IPS-18a (cell line): ENCODE measurements around the gene DDT.
"Not testable (repeated sequence)": the region's sequence is repeated elsewhere in the genome, so short reads cannot be mapped to it uniquely, and the experiment has no call there.

ENCODE experiments used
- H3K27ac ChIP-seq: one replicate; pipeline ENCODE4 v1.5.1; 2013; ENCODE audit warnings: low read length
- H3K27me3 ChIP-seq: one replicate; pipeline ENCODE4 v1.6.1; 2013; ENCODE audit warnings: mild to moderate bottlenecking, low read length; ENCODE audit not compliant: control insufficient read depth, insufficient read depth
- H3K36me3 ChIP-seq: one replicate; pipeline ENCODE4 v1.6.1; 2013; ENCODE audit warnings: low read depth, low read length; ENCODE audit not compliant: control insufficient read depth
- H3K4me1 ChIP-seq: one replicate; pipeline ENCODE4 v1.6.1; 2013; ENCODE audit warnings: low read depth, low read length; ENCODE audit not compliant: control insufficient read depth
- H3K4me3 ChIP-seq: one replicate; pipeline ENCODE4 v1.5.1; 2013; ENCODE audit warnings: low read length
- H3K9ac ChIP-seq: one replicate; pipeline ENCODE4 v1.6.1; 2013; ENCODE audit warnings: mild to moderate bottlenecking, low read length, moderate library complexity
- H3K9me3 ChIP-seq: one replicate; pipeline ENCODE4 v1.6.1; 2013; ENCODE audit warnings: low read depth, low read length; ENCODE audit not compliant: control insufficient read depth

Gene DDT

DNA sequence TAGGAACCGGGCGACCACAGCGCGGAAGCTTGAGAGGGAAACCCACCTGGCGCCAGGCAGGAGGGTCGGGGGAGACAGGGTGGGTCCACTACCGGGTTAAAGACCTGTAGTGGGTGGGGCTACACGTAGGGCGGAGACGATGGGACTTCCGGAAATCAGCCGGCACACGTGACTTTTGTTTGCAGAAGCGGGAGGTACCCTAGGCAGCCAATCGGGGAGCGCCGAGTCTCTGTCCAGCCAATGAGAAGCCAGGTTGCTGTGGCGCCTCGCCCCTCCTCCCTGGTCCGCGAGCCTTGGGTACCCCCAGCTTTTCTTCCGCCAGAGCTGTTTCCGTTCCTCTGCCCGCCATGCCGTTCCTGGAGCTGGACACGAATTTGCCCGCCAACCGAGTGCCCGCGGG, 7.7 kb downstream of the DDT start, which contains the start of gene DDTL:
Gene DDTL (plus strand): TSS at position 321 of the 400 bp plus-strand sequence. CDS start 27 bp downstream, at position 348.
- H3K36me3 ChIP-seq = peaks cover 20% of the 10 kb centered on the region
- not testable (repeated sequence) for H3K9me3 ChIP-seq, H3K4me1 ChIP-seq, H3K27me3 ChIP-seq, H3K27ac ChIP-seq, H3K9ac ChIP-seq, H3K4me3 ChIP-seq

DNA sequence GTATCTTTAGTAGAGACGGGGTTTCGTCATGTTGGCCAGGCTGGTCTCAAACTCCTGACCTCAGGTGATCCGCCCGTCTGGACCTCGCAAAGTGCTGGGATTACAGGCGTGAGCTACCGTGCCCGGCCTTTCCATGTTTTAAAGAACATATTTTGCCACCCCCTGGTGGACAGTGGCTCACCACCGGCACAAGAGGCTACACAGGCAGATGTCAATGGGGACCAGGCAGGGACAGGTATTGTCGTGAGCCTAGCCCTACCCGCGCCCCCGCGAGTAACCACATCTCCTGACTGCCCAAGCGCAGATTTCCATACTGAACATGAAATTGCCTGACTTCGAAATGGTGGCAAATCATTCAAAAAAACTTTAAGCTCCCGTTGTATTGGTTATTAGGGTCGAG, 8.1 kb downstream of the DDT start:
- not testable (repeated sequence) for H3K9me3 ChIP-seq, H3K9ac ChIP-seq, H3K27me3 ChIP-seq, H3K27ac ChIP-seq, H3K4me1 ChIP-seq, H3K4me3 ChIP-seq
- peaks cover 15% of the 10 kb centered on the region for H3K36me3 ChIP-seq

DNA sequence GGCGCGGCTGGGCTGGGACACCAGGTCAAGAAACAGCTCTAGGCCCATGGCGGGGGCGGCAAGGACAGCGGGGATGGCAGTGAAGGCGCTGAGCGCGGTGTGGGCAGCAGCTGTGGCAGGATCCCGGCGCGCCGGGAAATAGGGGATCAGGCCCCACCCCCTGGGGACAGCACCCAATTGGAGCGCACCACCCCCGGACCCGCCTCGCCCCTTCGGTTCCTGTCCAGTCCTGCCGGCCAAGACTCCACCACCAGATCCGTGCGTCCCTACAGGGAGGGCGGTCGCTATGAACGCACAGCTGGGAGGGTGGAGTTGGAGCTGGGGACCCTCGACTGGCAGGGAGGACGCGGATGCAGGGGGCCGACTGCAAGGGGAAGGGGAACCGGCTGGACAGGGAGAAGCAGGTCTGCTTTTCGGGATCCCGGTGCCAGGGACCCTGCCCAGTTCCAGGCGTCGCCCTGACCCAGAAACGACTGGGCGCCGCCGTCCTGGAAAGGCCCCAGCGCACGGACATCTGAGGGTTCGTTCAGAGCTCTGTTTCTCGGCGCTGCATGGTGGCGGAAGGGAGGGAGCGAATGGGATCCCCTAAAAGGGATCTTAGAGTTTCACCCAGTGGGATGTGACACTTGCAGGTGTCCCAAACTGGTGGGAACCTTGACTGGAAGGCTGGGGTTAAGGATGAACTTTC, 13.0 kb downstream of the DDT start, which contains the start of gene GSTT2B:
Gene GSTT2B (minus strand): TSS at position 112 of the 688 bp plus-strand sequence. CDS start 64 bp downstream, at position 48.
- not testable (repeated sequence) for H3K9ac ChIP-seq, H3K4me3 ChIP-seq, H3K4me1 ChIP-seq, H3K36me3 ChIP-seq, H3K27me3 ChIP-seq, H3K27ac ChIP-seq, H3K9me3 ChIP-seq

DNA sequence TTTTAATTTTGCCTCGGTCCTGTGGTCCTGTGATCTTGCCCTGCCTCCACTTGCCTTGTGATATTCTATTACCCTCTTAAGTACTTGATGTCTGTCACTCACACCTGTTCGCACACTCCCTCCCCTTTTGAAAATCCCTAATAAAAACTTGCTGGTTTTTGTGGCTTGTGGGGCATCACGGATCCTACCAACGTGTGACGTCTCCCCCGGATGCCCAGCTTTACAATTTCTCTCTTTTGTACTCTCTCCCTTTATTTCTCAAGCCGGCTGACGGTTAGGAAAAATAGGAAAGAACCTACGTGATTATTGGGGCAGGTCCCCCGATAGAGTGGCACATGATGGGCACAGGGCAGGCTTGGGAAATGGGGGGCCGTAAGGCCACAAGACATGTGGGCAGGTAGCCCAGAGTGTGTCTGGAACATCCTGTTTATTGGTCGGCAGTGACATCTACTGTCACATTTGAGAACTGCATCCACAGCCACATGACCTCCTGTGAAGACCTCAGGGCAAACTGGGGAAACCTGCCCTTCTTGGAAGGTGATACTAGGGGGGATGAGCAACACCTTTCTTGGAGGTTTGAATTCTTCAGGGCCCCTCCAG, 17.8 kb downstream of the DDT start:
- H3K27ac ChIP-seq = peak overlapping the region; percentile 59
- peak overlapping the region; percentile 45 for H3K9ac ChIP-seq
- peak overlapping the region; percentile 47 for H3K4me3 ChIP-seq

DNA sequence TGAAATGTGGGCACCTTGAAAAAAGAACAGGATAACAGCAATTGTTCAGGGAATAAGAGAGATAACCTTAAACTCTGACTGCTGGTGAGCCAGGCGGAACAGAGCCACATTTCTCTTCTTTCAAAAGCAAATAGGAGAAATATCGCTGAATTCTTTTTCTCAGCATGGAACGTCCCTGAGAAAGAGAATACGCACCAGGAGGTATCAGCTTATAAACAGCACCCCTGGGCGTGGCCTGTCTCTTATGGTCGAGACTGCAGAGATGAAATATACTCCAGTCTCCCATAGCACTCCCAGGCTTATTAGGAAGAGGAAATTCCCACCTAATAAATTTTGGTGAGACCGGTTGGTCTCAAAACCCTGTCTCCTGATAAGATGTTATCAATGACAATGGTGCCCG, 18.4 kb downstream of the DDT start:
- H3K4me1 ChIP-seq = peaks cover 12% of the 10 kb centered on the region
- H3K9ac ChIP-seq, H3K9me3 ChIP-seq, H3K27ac ChIP-seq, H3K36me3 ChIP-seq, H3K27me3 ChIP-seq: not testable (repeated sequence)
- H3K4me3 ChIP-seq = peak overlapping the region; percentile 47

More for the DNA sequence above, 17.8 kb downstream of the DDT start:
- H3K36me3 ChIP-seq, H3K27me3 ChIP-seq, H3K9me3 ChIP-seq: not testable (repeated sequence)
- peaks cover 12% of the 10 kb centered on the region for H3K4me1 ChIP-seq

DNA sequence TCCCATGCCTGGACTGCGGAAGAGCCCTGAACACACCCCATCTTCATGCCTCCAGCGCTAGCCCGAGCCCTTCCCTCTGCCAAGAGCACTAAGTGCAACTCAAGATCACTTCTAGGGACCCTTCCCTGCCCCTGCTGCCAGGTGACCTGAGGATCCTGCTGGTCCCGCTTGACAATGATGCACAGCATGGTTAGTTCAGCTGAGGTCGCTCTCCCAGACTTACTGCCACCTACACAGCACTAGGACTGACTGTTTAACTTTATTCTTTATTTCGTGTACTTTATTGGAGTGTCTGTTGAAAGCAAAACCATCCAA, 19.3 kb downstream of the DDT start:
- not testable (repeated sequence) for H3K27ac ChIP-seq, H3K27me3 ChIP-seq, H3K9me3 ChIP-seq, H3K4me3 ChIP-seq, H3K36me3 ChIP-seq, H3K9ac ChIP-seq
- peaks cover 12% of the 10 kb centered on the region for H3K4me1 ChIP-seq

DNA sequence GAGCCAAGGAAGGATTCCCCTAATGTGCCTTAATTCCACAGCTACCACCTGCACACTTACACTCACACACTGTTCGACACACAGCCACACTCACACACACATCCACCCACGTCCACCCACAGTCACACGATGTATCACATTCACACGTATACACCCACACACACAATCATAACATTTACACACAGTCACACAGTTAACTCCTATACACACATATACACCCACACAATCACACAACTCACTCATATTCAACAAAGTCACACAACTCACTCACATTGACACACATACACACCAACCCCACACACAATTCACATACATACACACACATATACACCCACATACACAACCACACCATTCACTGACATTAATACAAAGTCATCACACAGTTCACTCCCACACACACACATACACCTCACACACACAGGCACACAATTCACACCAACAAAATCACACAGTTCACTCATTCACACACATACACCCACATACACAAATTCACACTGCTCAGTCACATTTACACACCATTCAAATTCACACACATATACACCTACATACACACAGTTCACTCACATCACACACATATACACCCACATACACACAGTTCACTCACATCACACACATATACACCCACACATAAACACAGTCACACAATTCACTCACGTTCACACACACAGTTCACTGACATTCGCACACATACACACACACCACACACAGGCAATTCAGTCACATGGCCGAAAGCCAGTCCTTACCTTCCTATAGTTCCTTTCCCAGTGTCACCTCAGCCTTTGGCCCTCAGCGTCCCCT, 19.8 kb downstream of the DDT start:
- H3K36me3 ChIP-seq, H3K9ac ChIP-seq, H3K4me3 ChIP-seq, H3K9me3 ChIP-seq, H3K27ac ChIP-seq, H3K27me3 ChIP-seq: not testable (repeated sequence)
- peaks cover 12% of the 10 kb centered on the region for H3K4me1 ChIP-seq

DNA sequence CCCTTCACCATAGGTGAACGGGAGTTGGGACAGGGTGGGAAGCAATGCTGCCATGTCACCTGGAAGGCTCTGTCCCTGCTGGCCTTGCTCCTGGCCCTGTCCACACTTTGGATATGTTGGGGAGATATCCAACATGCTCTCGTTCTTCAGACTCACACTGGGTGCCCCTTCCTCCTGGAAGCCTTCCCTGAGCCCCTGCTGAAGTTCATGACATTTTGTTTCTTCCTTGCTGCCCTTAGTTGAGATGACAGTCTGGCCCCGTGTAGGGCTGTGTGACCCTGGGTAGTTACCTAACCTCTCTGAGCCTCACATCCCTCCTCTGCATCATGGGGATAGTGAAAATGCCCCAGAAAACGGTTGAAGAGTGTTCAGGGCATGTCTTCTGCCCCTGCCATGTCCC, 20.8 kb downstream of the DDT start:
- not testable (repeated sequence) for H3K4me3 ChIP-seq, H3K27ac ChIP-seq, H3K9me3 ChIP-seq, H3K36me3 ChIP-seq, H3K9ac ChIP-seq, H3K27me3 ChIP-seq
- H3K4me1 ChIP-seq = peaks cover 12% of the 10 kb centered on the region

DNA sequence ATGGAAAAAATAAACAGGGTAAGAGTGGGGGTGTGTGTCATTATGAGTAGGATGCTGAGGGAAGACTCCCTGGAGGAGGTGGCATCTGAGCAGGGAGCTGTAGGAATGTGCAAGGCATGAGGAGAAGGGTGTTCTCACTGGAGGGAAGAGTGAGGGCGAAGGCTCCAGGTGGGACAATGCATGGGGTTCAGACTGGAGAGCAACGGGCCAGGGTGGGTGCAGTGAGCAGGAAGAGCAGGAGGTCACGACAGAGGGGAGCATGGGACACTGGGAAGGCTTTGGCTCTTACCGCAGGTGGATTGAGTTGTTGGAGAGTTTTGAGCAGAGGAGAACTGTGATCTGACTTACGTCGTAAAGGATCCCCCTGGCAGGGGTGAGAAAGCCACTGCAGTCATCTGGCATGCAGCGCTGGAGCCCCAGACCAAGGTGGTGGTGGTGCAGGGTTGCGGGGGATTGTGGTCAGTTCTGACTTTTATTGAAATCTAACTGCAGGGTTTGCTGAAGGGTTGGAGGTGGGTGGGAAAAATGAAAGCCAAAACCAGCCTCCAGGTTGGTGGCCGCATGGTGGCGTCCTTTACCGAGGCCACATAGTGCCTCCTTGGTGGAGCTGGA, 21.3 kb downstream of the DDT start:
- H3K36me3 ChIP-seq = not testable (repeated sequence)

DNA sequence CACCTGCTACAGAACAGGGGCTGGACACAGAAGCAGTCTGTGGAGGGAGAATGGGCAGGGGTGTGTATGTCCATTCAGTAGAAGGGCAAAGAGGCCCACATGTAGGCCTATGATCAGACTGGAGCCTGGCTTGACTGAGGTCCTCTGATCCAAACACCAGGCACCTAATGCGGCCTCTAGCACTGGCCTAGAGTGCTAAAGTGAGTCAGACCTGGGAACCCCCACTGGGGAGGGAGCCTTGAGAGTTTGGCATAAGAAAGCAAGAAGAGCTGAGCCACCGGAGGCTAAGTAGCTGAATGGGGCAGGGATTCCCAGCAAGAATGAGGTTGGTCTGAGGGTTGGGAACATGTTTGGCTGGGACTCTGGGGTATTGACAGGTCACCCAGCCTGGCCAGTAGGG, 22.9 kb downstream of the DDT start:
- H3K4me3 ChIP-seq, H3K27me3 ChIP-seq, H3K36me3 ChIP-seq, H3K27ac ChIP-seq, H3K9ac ChIP-seq, H3K9me3 ChIP-seq: not testable (repeated sequence)
- H3K4me1 ChIP-seq = peaks cover 10% of the 10 kb centered on the region

More for the DNA sequence above, 21.3 kb downstream of the DDT start:
- not testable (repeated sequence) for H3K27ac ChIP-seq, H3K9me3 ChIP-seq, H3K4me3 ChIP-seq, H3K9ac ChIP-seq, H3K27me3 ChIP-seq
- H3K4me1 ChIP-seq = peaks cover 12% of the 10 kb centered on the region

DNA sequence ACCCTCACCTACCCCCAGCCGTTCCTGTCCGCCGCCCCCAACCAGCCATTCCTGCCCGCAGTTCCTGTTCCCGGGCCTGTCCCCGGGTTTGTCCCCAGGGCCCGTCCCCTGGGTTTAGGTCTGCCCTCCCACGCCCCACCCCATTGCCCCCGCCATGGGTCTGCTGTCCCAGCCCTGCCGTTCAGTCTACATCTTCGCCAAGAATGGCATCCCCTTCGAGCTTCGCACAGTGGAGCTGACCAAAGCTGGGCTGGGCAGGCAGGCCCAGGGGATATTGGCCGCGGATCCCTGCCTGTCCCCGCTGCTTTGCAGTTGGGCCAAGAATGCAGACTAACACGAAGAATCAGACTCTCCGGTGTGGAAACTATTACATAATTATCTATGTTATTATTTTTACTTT, 24.5 kb downstream of the DDT start:
- not testable (repeated sequence) for H3K27ac ChIP-seq, H3K36me3 ChIP-seq, H3K27me3 ChIP-seq, H3K4me3 ChIP-seq, H3K9ac ChIP-seq, H3K9me3 ChIP-seq, H3K4me1 ChIP-seq
